HepG2 (cell line): ENCODE data around the gene LTK. TPM values are rescaled to one million over a fixed set of nuclear protein-coding genes. Genes with fewer than 3 reads are reported as not detected.

Experiments used
- ATF3 ChIP-seq: sonication (generic); formaldehyde crosslinking; IDR thresholded peaks from 2 replicates; pipeline ENCODE4 v1.4.0; 2020; ENCODE audit warnings: missing genetic modification reagents
- FOXO1 ChIP-seq: sonication (generic); formaldehyde crosslinking; IDR thresholded peaks from 2 replicates; pipeline ENCODE4 v1.4.0; 2020; ENCODE audit warnings: missing genetic modification reagents
- GTF2F1 ChIP-seq: fragments of 150-350 bp; IDR thresholded peaks from 2 replicates; pipeline ENCODE4 v1.6.1; 2014; ENCODE audit warnings: low read length
- HDAC1 ChIP-seq: sonication (generic); formaldehyde crosslinking; IDR thresholded peaks from 2 replicates; pipeline ENCODE4 v1.5.1; 2020; ENCODE audit warnings: mild to moderate bottlenecking, missing genetic modification reagents
- MLX ChIP-seq: IDR thresholded peaks from 2 replicates; pipeline ENCODE4 v1.6.1; 2016
- MTF1 ChIP-seq: sonication (generic); formaldehyde crosslinking; IDR thresholded peaks from 2 replicates; pipeline ENCODE4 v1.5.0; 2020; ENCODE audit warnings: missing genetic modification reagents
- MYC ChIP-seq: sonication (generic); formaldehyde crosslinking; IDR thresholded peaks from 2 replicates; pipeline ENCODE4 v1.9.0; 2021; ENCODE audit warnings: missing genetic modification reagents, borderline replicate concordance
- PLSCR1 ChIP-seq: sonication (generic); formaldehyde crosslinking; IDR thresholded peaks from 2 replicates; pipeline ENCODE4 v1.5.0; 2020; ENCODE audit warnings: missing genetic modification reagents, mild to moderate bottlenecking, borderline replicate concordance
- PRMT3 ChIP-seq: sonication (generic); formaldehyde crosslinking; IDR thresholded peaks from 2 replicates; pipeline ENCODE4 v1.8.1; 2022; ENCODE audit warnings: low read depth, mild to moderate bottlenecking, moderate library complexity, missing genetic modification reagents, borderline replicate concordance
- RARA ChIP-seq: IDR thresholded peaks from 2 replicates; pipeline ENCODE4 v1.6.1; 2016; ENCODE audit warnings: missing genetic modification reagents, missing compliant biosample characterization
- RCOR2 ChIP-seq: IDR thresholded peaks from 2 replicates; pipeline ENCODE4 v1.6.1; 2016; ENCODE audit warnings: missing biosample characterization, missing genetic modification reagents
- TERF1 ChIP-seq: sonication (generic); formaldehyde crosslinking; IDR thresholded peaks from 2 replicates; pipeline ENCODE4 v1.8.0; 2022; ENCODE audit warnings: mild to moderate bottlenecking, missing genetic modification reagents, moderate library complexity
- ZBTB37 ChIP-seq: sonication (generic); formaldehyde crosslinking; IDR thresholded peaks from 2 replicates; pipeline ENCODE4 v1.4.0; 2020; ENCODE audit warnings: mild to moderate bottlenecking, missing genetic modification reagents
- ZNF136 ChIP-seq: sonication (generic); formaldehyde crosslinking; IDR thresholded peaks from 2 replicates; pipeline ENCODE4 v1.8.1; 2022; ENCODE audit warnings: low read depth, mild to moderate bottlenecking, moderate library complexity, missing genetic modification reagents
- ZNF337 ChIP-seq: sonication (generic); formaldehyde crosslinking; IDR thresholded peaks from 2 replicates; pipeline ENCODE4 v1.5.1; 2020; ENCODE audit warnings: missing genetic modification reagents, low read depth, mild to moderate bottlenecking, borderline replicate concordance
- ZNF451 ChIP-seq: sonication (generic); formaldehyde crosslinking; IDR thresholded peaks from 2 replicates; pipeline ENCODE4 v1.5.0; 2020; ENCODE audit warnings: mild to moderate bottlenecking, missing genetic modification reagents
- ZNF558 ChIP-seq: sonication (generic); formaldehyde crosslinking; IDR thresholded peaks from 2 replicates; pipeline ENCODE4 v1.9.0; 2022; ENCODE audit warnings: mild to moderate bottlenecking, missing genetic modification reagents, borderline replicate concordance
- ZNF574 ChIP-seq: sonication (generic); formaldehyde crosslinking; IDR thresholded peaks from 2 replicates; pipeline ENCODE4 v1.4.0; 2020; ENCODE audit warnings: missing genetic modification reagents
- ZSCAN22 ChIP-seq: sonication (generic); formaldehyde crosslinking; IDR thresholded peaks from 2 replicates; pipeline ENCODE4 v1.4.0; 2020; ENCODE audit warnings: mild to moderate bottlenecking, missing genetic modification reagents
- ZSCAN30 ChIP-seq: sonication (generic); formaldehyde crosslinking; IDR thresholded peaks from 2 replicates; pipeline ENCODE4 v1.5.0; 2020; ENCODE audit warnings: mild to moderate bottlenecking, missing genetic modification reagents
- polyA plus RNA-seq, 8 experiments: library from polyadenylated mRNA; depleted of rRNA in 3 of 8; stranded (reverse) in 7 of 8; unstranded in 1 of 8; fragments of >200 nt; fragmentation: Illumina TruSeq in 4 of 8; extraction: Trizol in 4 of 8; gene quantifications; 2 replicates each; pipeline versions ENCODE4 v1.2.1 to v1.2.3, GENCODE V29; 2011 to 2016; ENCODE audit warnings: low read depth in 4 of 8, missing spikeins in 1 of 8, mixed read lengths in 1 of 8; ENCODE audit not compliant: insufficient read depth in 1 of 8
- total RNA-seq, 5 experiments: library from RNA; depleted of rRNA; stranded (reverse); fragments of >200 nt; fragmentation: Illumina TruSeq; extraction: Trizol; gene quantifications; 2 replicates each; pipeline ENCODE4 v1.2.3, GENCODE V29; 2016; ENCODE audit warnings: low read depth in 1 of 5

The LTK gene
- total and polyA plus RNA-seq, 2 of the 13 experiments (the other 11 are each of a cell fraction or from before 2014, with no cell fraction given), result 0.01 TPM; not detected in 1

GRCh38 chr15:41494190-41494921 is 19.3 kb downstream of the LTK start (continued):
- TF ChIP-seq MTF1, result no peak
- TF ChIP-seq MLX (CRISPR knock-in tag), result no peak
- no peak for TF ChIP-seq ZSCAN30
- peak; percentile 72 for TF ChIP-seq MYC (CRISPR knock-in tag)
- TF ChIP-seq TERF1, result no peak
- no peak for TF ChIP-seq ZNF337
- TF ChIP-seq GTF2F1, result no peak
- no peak for TF ChIP-seq ZNF136 (CRISPR knock-in tag)
- peak; percentile 50; the same call in 1 of the 2 replicates for TF ChIP-seq ATF3 (CRISPR knock-in tag)
- no peak for TF ChIP-seq ZSCAN22
- no peak for TF ChIP-seq ZNF558 (CRISPR knock-in tag)
- no peak for TF ChIP-seq PRMT3
- no peak for TF ChIP-seq ZBTB37
- no peak for TF ChIP-seq RCOR2 (CRISPR knock-in tag)
- peak; percentile 20; the same call in 1 of the 2 replicates for TF ChIP-seq ZNF574
- TF ChIP-seq RARA, result peak; percentile 79
- TF ChIP-seq ZNF451, result no peak
- no peak for TF ChIP-seq FOXO1 (CRISPR knock-in tag)
- peak; percentile 66 for TF ChIP-seq HDAC1 (CRISPR knock-in tag)
- TF ChIP-seq PLSCR1 (CRISPR knock-in tag), result no peak
